Loucy (cell line): ENCODE results near the gene HELB.

Experiments used
- H2AFZ ChIP-seq: fragments of 200-600 bp; sonication (generic); 2 replicates; pipeline ENCODE4 v1.6.0; 2016; ENCODE audit warnings: antibody characterized with exemption, mild to moderate bottlenecking, low read length, moderate library complexity
- H3F3A ChIP-seq: fragments of 200-600 bp; 2 replicates; pipeline ENCODE4 v1.6.0; 2016; ENCODE audit warnings: antibody characterized with exemption, low read depth, mild to moderate bottlenecking
- H3K27me3 ChIP-seq: fragments of 200-600 bp; sonication (generic); 2 replicates; pipeline ENCODE4 v1.6.1; 2014; ENCODE audit warnings: low read length, mild to moderate bottlenecking; ENCODE audit not compliant: insufficient read depth, poor library complexity, severe bottlenecking
- H3K36me3 ChIP-seq: fragments of 200-600 bp; sonication (generic); 2 replicates; pipeline ENCODE4 v1.6.1; 2016; ENCODE audit warnings: low read length; ENCODE audit not compliant: insufficient read depth
- H3K4me1 ChIP-seq: fragments of 200-600 bp; sonication (generic); 2 replicates; pipeline ENCODE4 v1.5.1; 2014; ENCODE audit warnings: low read length, mild to moderate bottlenecking; ENCODE audit not compliant: insufficient read depth, poor library complexity, severe bottlenecking
- H3K4me2 ChIP-seq: fragments of 200-600 bp; sonication (generic); 2 replicates; pipeline ENCODE4 v1.6.0; 2014; ENCODE audit warnings: antibody characterized with exemption, low read length, low read depth, mild to moderate bottlenecking; ENCODE audit not compliant: poor library complexity, severe bottlenecking
- H3K4me3 ChIP-seq: fragments of 200-600 bp; sonication (generic); 2 replicates; pipeline ENCODE4 v1.5.1; 2014; ENCODE audit warnings: low read length, mild to moderate bottlenecking, mixed read lengths; ENCODE audit not compliant: poor library complexity, severe bottlenecking
- H3K79me2 ChIP-seq: fragments of 200-600 bp; sonication (generic); 2 replicates; pipeline ENCODE4 v1.6.1; 2014; ENCODE audit warnings: low read length; ENCODE audit not compliant: insufficient read depth
- H3K9ac ChIP-seq: fragments of 200-600 bp; sonication (generic); 2 replicates; pipeline ENCODE4 v1.6.0; 2014; ENCODE audit warnings: mild to moderate bottlenecking, low read depth, low read length, moderate library complexity; ENCODE audit not compliant: poor library complexity, severe bottlenecking
- H3K9me2 ChIP-seq: fragments of 200-600 bp; sonication (generic); replicated peaks from 2 replicates; pipeline ENCODE4 v1.6.1; 2016; ENCODE audit warnings: low read depth, low read length, mixed read lengths
- H3K9me3 ChIP-seq: fragments of 200-600 bp; sonication (generic); 2 replicates; pipeline ENCODE4 v1.6.1; 2014; ENCODE audit warnings: mild to moderate bottlenecking, antibody characterized with exemption, low read length, low read depth; ENCODE audit not compliant: insufficient read depth
- H4K20me1 ChIP-seq: fragments of 200-600 bp; sonication (generic); 2 replicates; pipeline ENCODE4 v1.6.0; 2014; ENCODE audit warnings: antibody characterized with exemption, low read length, mild to moderate bottlenecking; ENCODE audit not compliant: insufficient read depth, poor library complexity, severe bottlenecking
- EZH2phosphoT487 ChIP-seq: fragments of 200-600 bp; IDR thresholded peaks from 2 replicates; pipeline ENCODE4 v1.6.1; 2018; ENCODE audit warnings: antibody characterized with exemption, mild to moderate bottlenecking, moderate library complexity, borderline replicate concordance
- TF ChIP-seq, protein P1 (sequence below): fragments of 200-600 bp; sonication (generic); conservative IDR thresholded peaks from 2 replicates; pipeline ENCODE4 v1.5.1; 2014; ENCODE audit warnings: mild to moderate bottlenecking, antibody characterized with exemption, low read length

Gene HELB

DNA sequence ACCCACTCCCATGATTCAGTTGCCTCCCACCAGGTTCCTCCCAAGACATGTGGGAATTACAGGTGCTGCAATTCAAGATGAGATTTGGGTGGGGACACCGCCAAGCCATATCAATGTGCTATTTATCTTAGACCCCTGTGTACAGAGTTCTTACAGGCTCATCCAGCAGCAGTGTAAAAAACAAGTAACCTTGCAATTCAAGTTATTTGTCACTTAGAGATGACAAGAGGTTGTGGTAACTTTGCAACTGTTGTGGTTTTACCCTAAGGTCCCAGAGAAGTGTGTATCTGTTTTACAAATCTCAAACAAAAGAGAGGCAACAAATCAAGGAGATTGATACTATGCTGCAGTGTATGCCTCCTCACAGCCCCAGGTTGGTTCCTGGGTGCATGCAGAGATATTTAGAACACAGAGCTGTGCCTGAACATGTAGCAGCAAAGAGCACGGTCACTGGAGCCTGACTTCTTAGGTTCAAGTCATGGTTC, 11.5 kb upstream of the HELB start:
- Histone ChIP-seq H2AFZ (no peak overlapping the region), H3K36me3 (no peaks in the 10 kb centered on the region), H3K9me3 (no peaks in the 10 kb centered on the region), H3K79me2 (no peaks in the 10 kb centered on the region), H3K27me3 (no peaks in the 10 kb centered on the region), H3K9ac (no peak overlapping the region), H3K9me2 (no peaks in the 10 kb centered on the region), H3K4me3 (no peak overlapping the region), H4K20me1 (no peaks in the 10 kb centered on the region), H3F3A (no peaks in the 10 kb centered on the region), H3K4me2 (peak overlapping the region; percentile 24), H3K4me1 (peaks cover 51% of the 10 kb centered on the region)
- TF ChIP-seq, protein P1, sequence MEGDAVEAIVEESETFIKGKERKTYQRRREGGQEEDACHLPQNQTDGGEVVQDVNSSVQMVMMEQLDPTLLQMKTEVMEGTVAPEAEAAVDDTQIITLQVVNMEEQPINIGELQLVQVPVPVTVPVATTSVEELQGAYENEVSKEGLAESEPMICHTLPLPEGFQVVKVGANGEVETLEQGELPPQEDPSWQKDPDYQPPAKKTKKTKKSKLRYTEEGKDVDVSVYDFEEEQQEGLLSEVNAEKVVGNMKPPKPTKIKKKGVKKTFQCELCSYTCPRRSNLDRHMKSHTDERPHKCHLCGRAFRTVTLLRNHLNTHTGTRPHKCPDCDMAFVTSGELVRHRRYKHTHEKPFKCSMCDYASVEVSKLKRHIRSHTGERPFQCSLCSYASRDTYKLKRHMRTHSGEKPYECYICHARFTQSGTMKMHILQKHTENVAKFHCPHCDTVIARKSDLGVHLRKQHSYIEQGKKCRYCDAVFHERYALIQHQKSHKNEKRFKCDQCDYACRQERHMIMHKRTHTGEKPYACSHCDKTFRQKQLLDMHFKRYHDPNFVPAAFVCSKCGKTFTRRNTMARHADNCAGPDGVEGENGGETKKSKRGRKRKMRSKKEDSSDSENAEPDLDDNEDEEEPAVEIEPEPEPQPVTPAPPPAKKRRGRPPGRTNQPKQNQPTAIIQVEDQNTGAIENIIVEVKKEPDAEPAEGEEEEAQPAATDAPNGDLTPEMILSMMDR, result no peak
- no peak for TF ChIP-seq EZH2phosphoT487

DNA sequence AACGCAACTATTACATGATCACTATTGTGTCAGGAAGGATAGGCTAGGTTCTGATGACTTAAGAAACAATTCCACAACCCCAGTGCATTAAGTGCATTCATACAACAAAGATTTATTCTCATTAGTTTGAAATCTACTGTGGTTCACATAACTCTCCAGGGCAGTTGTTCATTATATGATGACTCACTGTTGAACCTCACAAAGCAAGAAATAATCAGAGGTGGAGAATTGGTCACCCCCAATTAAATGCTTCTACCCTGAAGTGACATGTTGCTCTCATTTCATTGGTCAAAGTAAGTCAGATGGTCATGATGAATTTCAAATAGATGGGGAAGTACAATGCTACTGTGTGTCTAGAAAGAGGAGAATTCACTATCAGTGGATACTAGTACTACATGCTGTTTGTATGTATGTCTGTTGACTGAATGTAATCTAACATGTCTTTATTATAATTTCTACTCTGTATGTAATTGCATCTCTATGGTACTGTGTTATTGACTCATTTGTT, 6.1 kb upstream of the HELB start:
- H3K9ac ChIP-seq, result no peak overlapping the region
- no peaks in the 10 kb centered on the region for H3K9me3 ChIP-seq
- no peaks in the 10 kb centered on the region for H3K79me2 ChIP-seq
- peaks cover 7% of the 10 kb centered on the region for H3K4me1 ChIP-seq
- H3F3A ChIP-seq, result no peaks in the 10 kb centered on the region
- H2AFZ ChIP-seq, result no peak overlapping the region
- no peaks in the 10 kb centered on the region for H3K9me2 ChIP-seq
- H3K4me2 ChIP-seq, result no peak overlapping the region
- no peaks in the 10 kb centered on the region for H3K36me3 ChIP-seq
- TF ChIP-seq EZH2phosphoT487, result no peak
- TF ChIP-seq, protein P1, result no peak
- no peak overlapping the region for H3K4me3 ChIP-seq
- no peaks in the 10 kb centered on the region for H4K20me1 ChIP-seq
- no peaks in the 10 kb centered on the region for H3K27me3 ChIP-seq

DNA sequence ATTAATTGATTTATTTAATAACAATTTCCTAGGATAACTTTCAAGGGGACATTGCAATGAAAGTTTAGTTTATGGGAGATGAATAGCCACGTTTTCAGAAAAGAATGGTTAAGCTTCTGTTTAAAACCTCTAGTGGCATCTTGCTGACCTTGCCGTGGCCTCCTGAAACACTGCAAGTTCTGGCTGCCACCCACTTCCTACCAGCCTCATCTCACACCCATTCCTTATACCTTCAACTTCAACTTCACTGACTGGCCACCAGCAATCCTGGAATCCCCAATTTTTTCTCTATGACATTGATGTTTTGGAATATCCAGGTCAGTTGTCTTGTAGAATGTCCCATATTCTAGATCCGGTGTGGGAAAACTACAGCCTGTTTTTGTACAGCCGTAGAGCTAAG, 5.2 kb upstream of the HELB start:
- H3K27me3 ChIP-seq, result no peaks in the 10 kb centered on the region
- TF ChIP-seq EZH2phosphoT487, result no peak
- TF ChIP-seq, protein P1, result no peak
- H3K9ac ChIP-seq, result no peak overlapping the region
- no peaks in the 10 kb centered on the region for H3F3A ChIP-seq
- H3K79me2 ChIP-seq, result no peaks in the 10 kb centered on the region
- no peak overlapping the region for H3K4me2 ChIP-seq
- no peaks in the 10 kb centered on the region for H4K20me1 ChIP-seq
- H3K36me3 ChIP-seq, result no peaks in the 10 kb centered on the region
- no peak overlapping the region for H3K4me3 ChIP-seq
- H3K4me1 ChIP-seq, result peaks cover 11% of the 10 kb centered on the region
- H3K9me2 ChIP-seq, result no peaks in the 10 kb centered on the region
- no peak overlapping the region for H2AFZ ChIP-seq
- H3K9me3 ChIP-seq, result no peaks in the 10 kb centered on the region
